ENCODE results near the gene OPCML.

Gene OPCML

DNA sequence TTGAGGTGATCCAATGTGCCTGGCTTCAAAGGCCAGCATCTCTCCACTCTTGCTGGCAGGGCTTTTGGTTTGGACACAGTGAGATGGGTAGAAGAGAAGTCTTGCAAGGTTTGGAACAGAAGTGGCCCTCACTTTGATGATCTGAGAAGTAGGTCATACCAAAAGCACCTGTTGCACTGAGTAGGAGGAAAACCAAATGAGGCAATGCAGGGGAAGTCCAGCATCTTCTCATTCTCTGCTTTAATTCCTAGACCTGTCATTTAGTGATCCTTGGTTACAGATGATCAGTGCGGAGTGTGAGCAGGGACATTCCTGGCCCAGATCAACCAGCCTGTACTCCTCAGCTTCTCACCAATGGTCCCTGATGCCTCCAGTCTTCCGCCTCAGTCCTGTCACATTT is 990.5 kb downstream of the OPCML start:
- no peaks in the 10 kb centered on the region for H3K36me3 ChIP-seq (ENCODE audit: insufficient read depth)
- H3K4me2 ChIP-seq, result no peak overlapping the region
- H3K4me1 ChIP-seq (ENCODE audit: low read depth, poor library complexity, severe bottlenecking), result no peaks in the 10 kb centered on the region
- TF ChIP-seq, protein P1, sequence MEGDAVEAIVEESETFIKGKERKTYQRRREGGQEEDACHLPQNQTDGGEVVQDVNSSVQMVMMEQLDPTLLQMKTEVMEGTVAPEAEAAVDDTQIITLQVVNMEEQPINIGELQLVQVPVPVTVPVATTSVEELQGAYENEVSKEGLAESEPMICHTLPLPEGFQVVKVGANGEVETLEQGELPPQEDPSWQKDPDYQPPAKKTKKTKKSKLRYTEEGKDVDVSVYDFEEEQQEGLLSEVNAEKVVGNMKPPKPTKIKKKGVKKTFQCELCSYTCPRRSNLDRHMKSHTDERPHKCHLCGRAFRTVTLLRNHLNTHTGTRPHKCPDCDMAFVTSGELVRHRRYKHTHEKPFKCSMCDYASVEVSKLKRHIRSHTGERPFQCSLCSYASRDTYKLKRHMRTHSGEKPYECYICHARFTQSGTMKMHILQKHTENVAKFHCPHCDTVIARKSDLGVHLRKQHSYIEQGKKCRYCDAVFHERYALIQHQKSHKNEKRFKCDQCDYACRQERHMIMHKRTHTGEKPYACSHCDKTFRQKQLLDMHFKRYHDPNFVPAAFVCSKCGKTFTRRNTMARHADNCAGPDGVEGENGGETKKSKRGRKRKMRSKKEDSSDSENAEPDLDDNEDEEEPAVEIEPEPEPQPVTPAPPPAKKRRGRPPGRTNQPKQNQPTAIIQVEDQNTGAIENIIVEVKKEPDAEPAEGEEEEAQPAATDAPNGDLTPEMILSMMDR (conservative IDR thresholded peaks at IDR 0.05; ENCODE audit: low read depth, low read length), result no peak
- H3K79me2 ChIP-seq (ENCODE audit: insufficient read depth, low read depth), result no peaks in the 10 kb centered on the region
- H3K9ac ChIP-seq, result no peak overlapping the region
- no peaks in the 10 kb centered on the region for H4K20me1 ChIP-seq (ENCODE audit: insufficient read depth)
- no peak overlapping the region for H3K27ac ChIP-seq
- H2AFZ ChIP-seq (ENCODE audit: low read depth), result no peak overlapping the region
- H3K4me3 ChIP-seq (IDR thresholded peaks at IDR 0.05; ENCODE audit: insufficient read depth, low read depth, low read length), result no peak overlapping the region
- no peaks in the 10 kb centered on the region for H3K27me3 ChIP-seq (ENCODE audit: insufficient read depth, low read depth)

DNA sequence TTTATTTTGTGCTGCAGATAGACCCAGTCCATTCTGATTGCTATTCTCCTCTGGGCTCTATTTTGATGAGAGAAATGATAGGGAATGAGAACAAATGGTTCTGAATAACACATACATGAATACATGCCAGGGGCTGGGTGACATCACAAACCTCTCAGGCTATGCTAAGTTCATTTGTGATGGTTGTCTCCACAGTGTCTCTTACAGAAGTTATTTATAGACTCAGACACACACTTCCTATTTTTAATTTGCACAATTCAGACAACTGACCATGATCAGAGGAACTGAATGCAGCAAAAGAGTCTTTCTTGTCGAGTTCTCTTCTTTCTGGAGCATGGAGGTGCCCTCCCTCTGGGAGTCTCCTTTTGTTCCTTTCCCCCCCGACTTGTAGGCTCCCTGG is 991.7 kb downstream of the OPCML start:
- TF ChIP-seq, protein P1 (conservative IDR thresholded peaks at IDR 0.05; ENCODE audit: low read depth, low read length), result no peak

DNA sequence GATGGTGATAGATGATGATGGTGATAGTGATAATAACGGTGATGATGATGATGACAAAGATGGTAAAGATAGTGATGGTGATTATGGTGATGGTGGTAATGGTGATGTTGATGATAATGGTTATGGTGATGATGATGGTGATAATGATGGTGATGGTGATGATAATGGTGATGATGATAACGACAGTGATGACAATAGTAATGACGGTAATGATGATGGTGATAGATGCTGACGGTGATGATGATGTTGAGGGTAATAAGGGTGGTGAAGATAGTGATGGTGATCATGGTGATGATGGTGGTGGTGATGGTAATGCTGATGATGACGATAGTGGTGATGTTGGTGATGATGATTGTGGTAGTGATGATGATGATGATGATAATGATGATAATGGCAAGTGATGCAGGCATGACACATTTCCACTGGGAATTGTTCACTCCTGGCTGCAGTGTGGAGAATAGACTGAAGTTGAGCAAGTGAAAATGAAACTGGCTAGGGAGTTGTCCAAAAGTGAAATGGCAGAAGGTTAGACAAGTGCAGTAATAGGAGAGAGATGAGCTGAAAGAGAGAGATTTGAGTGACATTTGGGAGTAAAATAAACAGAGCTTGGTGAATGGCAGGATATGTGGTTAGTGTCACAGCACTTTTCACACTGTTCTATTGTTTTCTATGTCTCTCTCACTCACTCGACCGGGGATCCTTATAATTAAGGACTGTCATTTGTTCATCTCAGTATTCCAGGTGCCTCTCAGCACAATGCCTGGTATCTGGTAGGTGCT is 992.5 kb downstream of the OPCML start:
- Histone ChIP-seq H3K36me3 (ENCODE audit: insufficient read depth) (no peaks in the 10 kb centered on the region), H4K20me1 (ENCODE audit: insufficient read depth) (no peaks in the 10 kb centered on the region), H3K27me3 (ENCODE audit: insufficient read depth, low read depth) (no peaks in the 10 kb centered on the region), H3K4me3 (IDR thresholded peaks at IDR 0.05; ENCODE audit: insufficient read depth, low read depth, low read length) (no peak overlapping the region), H3K27ac (no peak overlapping the region), H3K9ac (no peak overlapping the region), H2AFZ (ENCODE audit: low read depth) (no peak overlapping the region), H3K4me2 (no peak overlapping the region), H3K4me1 (ENCODE audit: low read depth, poor library complexity, severe bottlenecking) (no peaks in the 10 kb centered on the region), H3K79me2 (ENCODE audit: insufficient read depth, low read depth) (no peaks in the 10 kb centered on the region)
- TF ChIP-seq, protein P1 (conservative IDR thresholded peaks at IDR 0.05; ENCODE audit: low read depth, low read length), result no peak

More for the DNA sequence above, 991.7 kb downstream of the OPCML start:
- H3K27me3 ChIP-seq (ENCODE audit: insufficient read depth, low read depth), result no peaks in the 10 kb centered on the region
- no peaks in the 10 kb centered on the region for H3K4me1 ChIP-seq (ENCODE audit: low read depth, poor library complexity, severe bottlenecking)
- no peak overlapping the region for H3K9ac ChIP-seq
- no peaks in the 10 kb centered on the region for H3K36me3 ChIP-seq (ENCODE audit: insufficient read depth)
- H3K4me2 ChIP-seq, result no peak overlapping the region
- H4K20me1 ChIP-seq (ENCODE audit: insufficient read depth), result no peaks in the 10 kb centered on the region
- H3K27ac ChIP-seq, result no peak overlapping the region
- no peak overlapping the region for H2AFZ ChIP-seq (ENCODE audit: low read depth)
- no peak overlapping the region for H3K4me3 ChIP-seq (IDR thresholded peaks at IDR 0.05; ENCODE audit: insufficient read depth, low read depth, low read length)
- H3K79me2 ChIP-seq (ENCODE audit: insufficient read depth, low read depth), result no peaks in the 10 kb centered on the region

DNA sequence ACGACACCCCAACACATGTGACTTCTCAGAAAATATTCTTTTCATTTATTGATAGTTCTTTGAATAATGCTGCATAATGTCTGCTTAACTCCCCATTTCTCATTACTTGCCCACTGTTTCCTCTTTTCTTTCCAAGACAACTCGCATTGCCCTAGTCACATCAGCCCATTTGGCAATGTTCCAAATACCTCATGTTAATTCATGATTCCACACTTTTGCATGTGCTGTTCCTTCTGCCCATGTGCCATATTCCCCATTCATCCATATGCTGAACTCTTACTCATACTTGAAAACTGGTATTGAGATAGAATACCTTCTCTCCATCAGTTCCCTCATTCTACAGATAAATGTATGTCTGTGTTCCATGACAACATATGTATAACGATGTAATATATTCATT is 993.7 kb downstream of the OPCML start:
- Histone ChIP-seq H3K27ac (no peak overlapping the region), H3K27me3 (ENCODE audit: insufficient read depth, low read depth) (no peaks in the 10 kb centered on the region), H3K4me3 (IDR thresholded peaks at IDR 0.05; ENCODE audit: insufficient read depth, low read depth, low read length) (no peak overlapping the region), H3K4me1 (ENCODE audit: low read depth, poor library complexity, severe bottlenecking) (no peaks in the 10 kb centered on the region), H3K9ac (no peak overlapping the region), H3K36me3 (ENCODE audit: insufficient read depth) (no peaks in the 10 kb centered on the region), H2AFZ (ENCODE audit: low read depth) (no peak overlapping the region), H3K79me2 (ENCODE audit: insufficient read depth, low read depth) (no peaks in the 10 kb centered on the region), H3K4me2 (no peak overlapping the region), H4K20me1 (ENCODE audit: insufficient read depth) (no peaks in the 10 kb centered on the region)
- TF ChIP-seq, protein P1 (conservative IDR thresholded peaks at IDR 0.05; ENCODE audit: low read depth, low read length), result no peak

Data from KMS-11 (cell line).